HG02852 (cell line): ENCODE data around the gene NELL1.

Source experiments
- ATAC-seq: cut with Tn5 transposase; IDR thresholded peaks from one replicate; pipeline ENCODE4 v1.9.1; 2021; ENCODE audit warnings: mild to moderate bottlenecking, moderate library complexity; ENCODE audit not compliant: unreplicated experiment

NELL1 gene

GRCh38 chr11:20864628-20865027 is 195.2 kb downstream of the NELL1 start:
- no peak for ATAC-seq

DNA sequence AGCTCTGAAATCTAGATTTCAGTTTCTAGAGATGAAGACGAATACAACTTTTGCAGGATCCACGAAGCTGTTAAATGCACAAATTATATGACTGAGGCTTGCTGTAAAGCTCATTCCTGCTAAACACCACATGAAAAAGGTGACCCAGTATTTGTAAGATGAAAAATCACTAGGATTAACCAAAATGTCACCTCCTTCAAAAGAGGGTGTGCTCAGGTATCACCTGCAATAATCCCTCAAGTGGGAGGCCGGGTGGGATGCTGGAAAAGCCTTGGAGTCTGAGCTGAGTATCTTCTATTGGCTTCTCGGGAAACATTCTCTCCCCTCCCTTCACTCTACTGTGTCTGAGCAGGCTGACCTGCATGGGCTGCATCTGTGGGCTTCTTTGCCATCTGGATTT is 195.8 kb downstream of the NELL1 start:
- no peak for ATAC-seq

DNA sequence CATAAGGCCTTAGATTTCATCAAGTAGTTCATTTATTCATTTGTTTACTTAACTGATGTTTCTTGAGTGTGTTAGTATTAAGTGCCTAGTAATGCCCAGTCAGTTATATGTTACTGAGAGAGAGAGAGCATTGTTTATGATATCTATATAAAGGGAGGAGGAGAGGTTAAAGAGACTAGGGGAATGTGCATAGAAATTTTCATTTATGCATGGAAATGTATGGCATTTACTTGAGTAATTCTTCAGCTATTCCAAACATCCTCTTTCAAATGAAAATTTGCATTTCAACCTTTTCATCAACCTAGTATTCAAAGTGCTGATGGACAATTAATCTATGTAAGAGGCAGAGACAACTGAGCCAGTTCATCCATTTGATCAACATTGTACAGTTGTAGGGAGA is 199.7 kb downstream of the NELL1 start:
- no peak for ATAC-seq

DNA sequence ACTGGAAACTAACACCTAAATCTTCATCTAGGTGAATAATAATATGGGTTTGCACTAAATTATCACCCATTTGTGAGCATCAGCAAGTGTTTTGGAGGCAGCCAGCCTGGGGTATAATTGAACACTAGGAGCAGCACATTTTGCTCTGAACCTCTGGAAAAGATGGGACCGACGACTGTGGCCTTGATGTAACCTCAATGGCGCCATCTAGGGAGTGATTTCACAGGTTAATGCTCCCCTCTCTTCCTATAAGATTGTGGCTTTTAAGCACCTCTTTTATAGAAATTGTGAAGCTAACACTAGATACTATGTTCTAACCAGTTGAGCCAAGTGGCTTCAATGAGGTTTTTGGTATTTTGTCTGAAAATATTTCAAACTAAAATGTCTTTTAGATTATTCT is 203.7 kb downstream of the NELL1 start:
- ATAC-seq, result no peak

DNA sequence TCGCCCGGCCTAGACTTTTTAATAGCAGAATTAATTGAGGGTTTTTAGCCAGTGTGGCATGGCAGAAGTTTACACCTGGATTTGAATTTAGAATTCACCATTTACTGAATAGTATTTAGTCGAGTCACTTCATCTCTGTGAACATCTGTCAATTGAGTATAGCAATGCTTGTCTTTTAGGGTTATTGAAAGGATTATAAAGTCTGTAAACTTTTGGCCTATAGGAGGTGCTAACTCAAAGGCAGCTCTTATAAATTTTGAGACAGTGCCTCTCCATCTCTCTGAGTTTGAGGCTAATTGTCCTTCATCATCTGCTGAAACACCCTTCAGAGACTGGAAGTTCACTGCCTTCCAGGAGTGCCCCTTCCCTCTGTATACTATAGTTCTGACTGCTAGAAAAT is 205.0 kb downstream of the NELL1 start:
- ATAC-seq, result no peak

DNA sequence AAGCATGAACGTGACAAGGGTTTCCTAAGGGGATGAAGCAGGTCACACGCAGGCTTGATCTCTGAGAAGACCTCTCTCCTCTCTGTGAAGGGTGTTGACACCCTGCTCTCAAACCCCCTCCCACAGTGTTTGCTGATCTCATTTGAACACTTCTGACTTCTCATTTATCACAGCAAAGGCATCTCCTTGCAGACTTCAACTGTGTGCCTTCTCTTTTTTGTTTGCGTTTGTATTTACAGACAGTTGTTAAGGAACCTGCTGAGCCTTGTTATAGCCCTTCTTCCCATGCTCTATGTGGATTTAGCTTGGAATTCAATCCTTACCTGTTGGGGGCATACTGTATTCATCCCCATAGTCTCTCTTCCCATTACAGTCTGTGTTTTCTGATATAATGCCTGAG is 206.5 kb downstream of the NELL1 start:
- no peak for ATAC-seq

DNA sequence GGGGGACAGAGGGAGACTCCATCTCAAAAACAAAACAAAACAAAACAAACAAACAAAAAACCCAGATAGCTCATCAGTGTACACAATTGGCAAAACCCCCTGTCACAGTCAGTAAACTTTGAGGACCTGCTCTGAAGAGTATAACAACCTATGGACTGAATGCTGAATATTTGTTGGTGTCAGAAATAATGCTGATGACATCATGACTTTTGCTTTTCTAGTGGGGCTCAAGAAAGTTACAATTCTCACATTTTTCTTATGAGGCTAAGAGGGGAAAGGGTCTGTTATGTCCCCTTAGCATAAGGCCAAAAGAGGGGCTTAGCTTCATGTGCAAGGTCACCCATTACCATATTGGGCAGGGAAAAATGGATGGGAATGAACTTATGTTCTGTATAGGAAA is 207.4 kb downstream of the NELL1 start:
- ATAC-seq, result no peak

GRCh38 chr11:20880094-20880493 is 210.7 kb downstream of the NELL1 start:
- ATAC-seq, result no peak

- ATAC-seq, result no peak
Observed at GRCh38 chr11:20881328-20882079, 212.1 kb downstream of the NELL1 start.

- no peak for ATAC-seq
Observed at GRCh38 chr11:20887137-20887536, 217.8 kb downstream of the NELL1 start.

DNA sequence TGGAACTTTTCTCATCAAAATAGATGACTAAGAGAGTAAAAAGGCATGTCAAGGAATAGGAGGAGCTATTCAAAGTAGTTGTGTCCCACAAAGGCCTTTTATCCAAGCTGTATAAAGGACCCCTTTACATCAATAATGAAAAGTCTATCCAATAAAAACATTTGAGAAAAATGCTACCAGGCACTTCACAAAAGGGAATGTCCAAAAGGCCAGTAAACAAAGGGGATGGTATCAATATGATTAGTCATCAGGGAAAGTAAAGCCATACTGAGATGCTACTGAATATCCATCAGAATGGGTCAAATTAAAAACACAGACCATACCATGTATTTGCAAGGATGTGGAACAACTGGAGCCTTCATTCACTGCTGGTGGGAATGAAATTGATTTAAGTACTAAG is 224.9 kb downstream of the NELL1 start:
- no peak for ATAC-seq

- no peak for ATAC-seq
Observed at GRCh38 chr11:20909995-20910726, 240.8 kb downstream of the NELL1 start.

GRCh38 chr11:20910733-20911132 is 241.3 kb downstream of the NELL1 start:
- no peak for ATAC-seq

DNA sequence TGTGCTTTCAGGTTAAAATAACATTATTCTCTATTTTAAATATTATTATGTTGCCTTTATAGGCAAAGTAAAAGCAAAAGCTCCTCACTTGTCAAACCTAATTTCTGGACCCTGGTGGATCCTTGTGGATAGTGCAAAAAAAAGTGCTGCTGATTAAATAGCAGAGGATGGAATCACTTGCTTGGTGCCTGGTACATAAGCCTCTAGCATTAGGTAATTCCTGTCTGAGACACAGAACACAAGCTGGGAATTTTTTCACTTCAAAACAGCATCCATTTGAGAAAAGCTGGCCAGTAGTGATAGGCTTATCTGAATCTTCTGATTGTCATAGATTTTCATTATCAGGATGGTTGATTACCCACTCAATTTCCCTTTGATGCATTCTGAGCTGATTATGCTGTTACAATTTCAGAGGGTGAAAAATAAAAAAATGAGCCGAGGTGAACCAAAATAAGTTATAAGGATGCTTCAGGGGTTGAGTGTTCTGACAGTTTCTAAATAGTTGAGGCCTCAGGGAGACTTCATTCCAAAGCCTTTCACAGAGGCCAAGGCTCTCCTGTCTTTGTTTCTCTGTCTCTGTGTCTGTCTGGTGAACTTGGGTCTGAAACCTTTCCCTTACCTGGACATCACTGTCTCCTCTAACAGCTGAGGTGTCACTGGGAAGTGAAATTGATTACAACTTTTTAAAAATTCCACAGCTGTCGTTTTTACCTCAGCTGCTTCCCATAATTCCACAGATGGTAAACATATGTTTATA is 242.9 kb downstream of the NELL1 start:
- ATAC-seq, result no peak

DNA sequence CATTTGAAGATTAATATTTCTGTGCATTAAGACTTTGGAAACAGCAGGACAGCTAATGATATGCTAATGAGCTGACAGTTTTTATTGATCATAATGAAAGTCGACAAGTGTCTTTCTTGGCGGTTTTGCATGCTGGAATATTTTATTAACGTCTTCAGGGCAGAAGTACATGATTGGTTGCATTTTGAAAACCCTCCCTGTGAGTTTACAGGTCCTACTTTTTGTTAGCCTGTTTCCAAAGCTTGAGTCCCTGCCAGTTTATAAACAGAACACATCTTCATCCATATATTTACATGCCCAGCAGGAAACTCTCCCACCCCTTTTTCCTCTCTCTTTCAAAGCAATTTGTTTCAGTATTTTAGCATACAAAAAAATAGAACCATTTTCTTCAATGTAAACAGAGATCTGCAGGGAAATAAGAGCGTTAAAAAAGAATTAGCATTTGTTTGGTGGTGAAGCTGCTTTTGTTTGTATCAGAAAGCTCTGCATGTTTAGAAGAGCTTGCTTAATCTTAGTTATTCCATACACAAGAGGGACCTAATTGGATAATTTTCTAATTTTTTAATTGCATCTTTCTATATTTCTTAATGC is 243.6 kb downstream of the NELL1 start:
- ATAC-seq, result no peak

DNA sequence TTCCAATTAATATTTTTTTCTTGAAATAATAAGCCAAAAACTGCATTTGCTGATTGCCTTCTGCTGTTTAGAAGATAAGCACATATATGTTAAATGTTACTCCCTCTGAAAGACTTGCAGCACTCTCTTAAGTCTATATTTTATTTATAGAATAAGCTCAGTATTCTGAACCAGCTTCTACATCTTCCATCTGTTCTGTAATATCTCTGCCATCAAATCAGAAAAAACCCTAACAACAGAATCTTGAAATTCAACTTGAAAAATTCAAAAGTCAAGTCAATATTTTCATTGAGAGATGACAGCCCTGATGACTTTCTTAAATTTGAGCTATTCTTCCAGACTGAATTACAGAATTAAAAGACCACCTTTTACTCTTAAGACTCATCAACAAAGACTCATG is 247.9 kb downstream of the NELL1 start:
- ATAC-seq, result no peak

DNA sequence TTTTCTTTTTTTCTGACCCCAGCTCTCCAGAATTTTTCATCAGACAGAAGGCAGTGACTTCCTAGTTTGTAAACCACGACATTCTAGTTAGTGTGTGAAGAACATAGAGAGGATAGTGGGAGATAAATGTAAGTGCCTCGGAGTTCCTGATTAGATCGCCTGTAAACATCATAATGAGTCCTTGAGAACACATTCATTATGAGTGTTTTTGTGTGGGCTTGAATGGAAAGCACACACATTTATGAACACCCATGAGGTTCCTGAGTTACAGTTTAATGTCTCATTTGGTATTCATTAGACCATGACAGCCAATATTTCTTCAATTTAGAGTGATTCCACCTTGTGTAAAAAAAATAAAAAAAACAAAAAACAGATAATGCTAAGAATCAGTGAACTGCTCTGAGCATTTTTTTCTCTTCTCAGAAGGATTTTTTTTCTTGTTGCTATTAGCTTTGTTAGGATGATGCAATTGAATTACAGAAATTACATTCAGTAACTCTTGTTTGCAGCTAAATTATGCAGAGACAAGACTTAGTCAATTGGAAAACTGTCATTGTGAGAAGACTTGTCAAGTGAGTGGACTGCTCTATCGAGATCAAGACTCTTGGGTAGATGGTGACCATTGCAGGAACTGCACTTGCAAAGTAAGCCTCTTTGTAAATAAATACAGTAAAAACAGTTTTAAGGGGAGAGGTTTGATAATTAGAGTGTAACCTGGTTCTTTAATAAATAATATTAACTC is 257.6 kb downstream of the NELL1 start:
- ATAC-seq, result no peak

DNA sequence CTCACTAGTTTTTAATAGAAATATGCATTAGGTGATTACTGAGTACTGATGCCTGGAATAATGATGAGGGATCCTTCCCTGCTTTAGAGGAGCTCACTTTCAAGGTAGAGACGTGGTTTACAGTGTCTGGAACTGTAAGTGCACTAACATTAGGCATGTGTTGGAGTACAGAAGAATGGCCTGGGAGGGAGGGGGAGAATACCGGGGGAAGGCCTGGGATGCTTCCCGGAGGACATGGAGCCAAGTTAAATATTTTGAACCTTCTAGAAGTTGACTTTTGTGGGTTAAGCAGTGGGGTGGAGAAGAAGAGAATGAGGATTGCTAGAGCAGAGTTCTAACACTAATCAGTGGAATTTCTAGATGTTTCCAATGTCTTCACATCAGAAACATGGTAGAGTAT is 261.6 kb downstream of the NELL1 start:
- ATAC-seq, result no peak

DNA sequence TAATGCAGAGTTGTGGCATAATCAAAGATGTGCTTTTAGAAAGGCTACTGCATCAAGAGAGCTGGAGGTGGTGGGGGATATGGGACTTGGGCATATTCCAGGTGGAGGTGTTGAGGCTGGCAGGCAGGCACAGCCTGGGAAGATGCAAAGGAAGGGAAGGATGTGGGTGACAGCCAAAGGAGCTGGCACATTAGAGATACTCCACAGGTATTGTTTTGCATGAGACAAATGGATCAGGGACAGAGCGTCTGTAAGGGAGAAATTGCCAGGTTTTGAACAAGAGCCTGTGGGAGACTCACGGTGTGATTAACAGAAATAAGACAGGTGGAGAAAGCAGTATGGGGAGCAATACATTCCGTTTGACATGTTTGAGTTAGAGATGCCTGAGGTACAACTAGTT is 263.7 kb downstream of the NELL1 start:
- no peak for ATAC-seq

- no peak for ATAC-seq
Observed at GRCh38 chr11:20933958-20934357, 264.6 kb downstream of the NELL1 start.

GRCh38 chr11:20934516-20934915 is 265.1 kb downstream of the NELL1 start:
- ATAC-seq, result no peak
